ENCODE results near the gene CDC20.

DNA sequence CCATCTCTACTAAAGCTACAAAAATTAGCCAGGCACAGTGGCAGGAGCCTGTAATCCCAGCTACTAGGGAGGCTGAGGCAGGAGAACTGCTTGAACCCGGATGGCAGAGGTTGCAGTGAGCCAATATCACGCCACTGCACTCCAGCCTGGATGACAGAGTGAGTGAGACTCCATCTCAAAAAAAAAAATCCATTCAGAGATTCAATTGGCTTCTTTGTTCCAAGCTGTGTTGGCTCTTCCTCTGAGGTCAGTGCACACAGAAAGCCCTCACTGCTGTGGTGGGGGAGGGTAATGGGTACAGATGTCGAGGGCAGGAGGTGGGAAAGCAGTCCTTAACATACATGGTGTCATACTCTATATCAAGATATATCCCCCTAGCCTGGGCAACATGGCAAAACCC is 43.3 kb upstream of the CDC20 start:
- TF ChIP-seq TAF1 (IDR thresholded peaks at IDR 0.05; ENCODE audit: borderline replicate concordance, insufficient read depth, low read length) (no peak), SIN3A (IDR thresholded peaks at IDR 0.05; ENCODE audit: borderline replicate concordance, insufficient read depth, low read length) (no peak), POLR2AphosphoS5 (IDR thresholded peaks at IDR 0.05; ENCODE audit: low read depth, low read length) (no peak), REST (IDR thresholded peaks at IDR 0.05; ENCODE audit: insufficient read depth in 1 of 2, low read depth in 2 of 2, low read length in 2 of 2) (no peak), FOXP2 (optimal IDR thresholded peaks at IDR 0.05; ENCODE audit: borderline replicate concordance, extremely low read depth, extremely low read length, insufficient read depth) (no peak)
